GM19395 (cell line): Measurements from ENCODE around the gene ERCC6L2.
A peak's percentile ranks its signal among the peaks of the same experiment; 100 is the strongest.

ENCODE experiments used
- ATAC-seq: cut with Tn5 transposase; IDR thresholded peaks from one replicate; pipeline ENCODE4 v1.9.1; 2021; ENCODE audit warnings: mild to moderate bottlenecking, moderate library complexity; ENCODE audit not compliant: unreplicated experiment

ERCC6L2 gene, protein sequence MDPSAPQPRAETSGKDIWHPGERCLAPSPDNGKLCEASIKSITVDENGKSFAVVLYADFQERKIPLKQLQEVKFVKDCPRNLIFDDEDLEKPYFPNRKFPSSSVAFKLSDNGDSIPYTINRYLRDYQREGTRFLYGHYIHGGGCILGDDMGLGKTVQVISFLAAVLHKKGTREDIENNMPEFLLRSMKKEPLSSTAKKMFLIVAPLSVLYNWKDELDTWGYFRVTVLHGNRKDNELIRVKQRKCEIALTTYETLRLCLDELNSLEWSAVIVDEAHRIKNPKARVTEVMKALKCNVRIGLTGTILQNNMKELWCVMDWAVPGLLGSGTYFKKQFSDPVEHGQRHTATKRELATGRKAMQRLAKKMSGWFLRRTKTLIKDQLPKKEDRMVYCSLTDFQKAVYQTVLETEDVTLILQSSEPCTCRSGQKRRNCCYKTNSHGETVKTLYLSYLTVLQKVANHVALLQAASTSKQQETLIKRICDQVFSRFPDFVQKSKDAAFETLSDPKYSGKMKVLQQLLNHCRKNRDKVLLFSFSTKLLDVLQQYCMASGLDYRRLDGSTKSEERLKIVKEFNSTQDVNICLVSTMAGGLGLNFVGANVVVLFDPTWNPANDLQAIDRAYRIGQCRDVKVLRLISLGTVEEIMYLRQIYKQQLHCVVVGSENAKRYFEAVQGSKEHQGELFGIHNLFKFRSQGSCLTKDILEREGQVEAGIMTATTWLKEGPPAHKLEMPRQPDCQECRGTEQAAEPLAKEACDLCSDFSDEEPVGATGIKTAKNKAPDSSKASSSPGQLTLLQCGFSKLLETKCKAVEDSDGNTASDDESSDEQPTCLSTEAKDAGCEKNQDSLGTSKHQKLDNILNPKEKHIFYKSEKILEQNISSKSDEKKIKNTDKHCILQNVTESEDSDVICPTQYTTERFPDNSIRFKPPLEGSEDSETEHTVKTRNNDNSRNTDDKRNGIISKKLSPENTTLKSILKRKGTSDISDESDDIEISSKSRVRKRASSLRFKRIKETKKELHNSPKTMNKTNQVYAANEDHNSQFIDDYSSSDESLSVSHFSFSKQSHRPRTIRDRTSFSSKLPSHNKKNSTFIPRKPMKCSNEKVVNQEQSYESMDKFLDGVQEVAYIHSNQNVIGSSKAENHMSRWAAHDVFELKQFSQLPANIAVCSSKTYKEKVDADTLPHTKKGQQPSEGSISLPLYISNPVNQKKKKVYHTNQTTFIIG (N-terminal part only)

DNA sequence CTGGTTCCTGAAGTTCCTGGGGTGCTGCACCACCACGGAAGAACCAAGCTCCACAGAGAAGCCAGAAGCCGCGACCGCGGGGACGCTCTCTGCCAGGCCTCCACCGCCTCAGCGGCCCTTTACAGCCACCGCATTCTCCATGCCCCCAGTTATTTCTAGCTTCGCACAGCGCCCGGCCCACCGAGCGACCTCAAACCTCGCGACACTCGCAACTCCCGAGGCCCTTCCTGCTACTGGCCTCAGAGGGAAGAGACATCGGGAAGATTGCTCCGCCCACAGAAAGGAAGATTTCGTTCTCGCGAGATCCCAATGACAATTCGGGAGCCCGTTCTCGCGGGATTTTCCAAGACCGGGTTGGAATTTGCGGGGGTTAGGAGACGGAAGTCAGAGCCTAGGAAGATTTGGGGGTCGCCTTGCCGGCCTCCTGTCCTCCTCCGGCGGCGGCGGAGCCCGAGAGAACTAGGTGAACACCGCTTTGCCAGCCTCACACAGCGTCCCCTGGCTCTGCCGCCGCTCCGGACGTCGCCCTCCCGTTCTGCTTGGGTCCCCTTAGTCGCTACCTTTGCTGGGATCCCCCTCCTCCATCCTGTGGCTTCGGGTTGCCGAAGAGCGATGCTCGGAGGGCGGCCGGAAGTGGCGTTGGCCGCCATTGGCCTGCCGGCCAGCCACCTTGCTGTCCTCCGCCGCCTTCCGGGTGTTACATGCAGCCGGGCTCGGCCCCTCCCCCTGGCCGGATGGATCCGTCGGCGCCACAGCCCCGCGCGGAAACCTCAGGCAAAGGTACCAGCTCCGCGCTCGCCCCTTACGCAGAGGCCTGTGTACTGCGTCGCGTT is at the start of gene ERCC6L2:
Gene ERCC6L2 (plus strand): TSS at position 387 of the 833 bp plus-strand sequence. CDS start 348 bp downstream, at position 735.
- peak; percentile 85 for ATAC-seq

DNA sequence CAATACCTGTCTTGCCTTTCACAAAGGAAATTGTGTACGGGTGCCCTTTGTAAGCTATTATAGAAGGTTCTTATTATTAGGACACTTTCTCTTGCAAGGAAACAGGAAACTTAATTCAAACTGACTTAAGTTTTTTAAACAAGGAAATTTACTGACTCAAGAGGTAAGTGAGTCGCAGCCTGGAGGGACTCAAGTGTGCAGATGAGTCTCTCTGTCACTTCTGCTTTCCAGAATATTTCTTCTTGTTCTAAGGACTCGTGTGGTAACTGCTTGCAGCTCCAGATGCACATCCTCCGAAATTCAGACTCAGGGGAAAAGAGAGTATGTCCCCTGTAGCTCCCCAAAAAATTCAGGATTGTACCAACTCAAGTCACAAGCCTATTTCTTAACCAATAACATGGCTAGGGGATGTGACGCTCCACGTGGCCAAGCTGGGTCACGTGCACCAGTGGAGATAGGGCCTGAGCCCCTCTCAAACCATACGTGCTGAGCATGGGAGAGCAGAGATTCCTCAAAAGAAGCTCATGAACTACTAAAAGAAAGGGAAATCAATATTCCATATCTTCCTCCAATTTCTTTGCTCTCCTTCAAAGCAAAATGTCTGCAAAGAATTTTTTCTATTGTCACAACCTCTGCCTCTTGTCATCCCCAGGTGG is 49.2 kb upstream of the ERCC6L2 start:
- ATAC-seq = no peak

DNA sequence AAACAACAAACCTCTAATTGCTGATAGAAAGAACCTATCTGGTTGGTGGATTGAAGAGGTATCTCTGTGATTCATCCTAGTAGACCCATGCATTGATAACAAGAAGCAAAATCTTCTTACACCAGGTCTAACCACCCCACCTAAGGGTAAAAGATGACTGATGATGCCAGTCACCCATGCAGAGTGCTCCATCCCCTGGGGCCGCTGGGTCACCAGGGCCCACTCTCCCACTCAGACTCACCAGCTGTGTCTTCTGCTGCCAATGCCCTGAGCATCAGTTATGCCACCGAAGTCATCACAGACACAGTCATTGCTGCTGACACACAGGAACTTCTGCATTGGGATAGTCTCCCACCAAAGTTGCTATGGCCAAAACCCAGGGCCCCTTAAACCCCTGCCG is 44.7 kb upstream of the ERCC6L2 start:
- no peak for ATAC-seq

DNA sequence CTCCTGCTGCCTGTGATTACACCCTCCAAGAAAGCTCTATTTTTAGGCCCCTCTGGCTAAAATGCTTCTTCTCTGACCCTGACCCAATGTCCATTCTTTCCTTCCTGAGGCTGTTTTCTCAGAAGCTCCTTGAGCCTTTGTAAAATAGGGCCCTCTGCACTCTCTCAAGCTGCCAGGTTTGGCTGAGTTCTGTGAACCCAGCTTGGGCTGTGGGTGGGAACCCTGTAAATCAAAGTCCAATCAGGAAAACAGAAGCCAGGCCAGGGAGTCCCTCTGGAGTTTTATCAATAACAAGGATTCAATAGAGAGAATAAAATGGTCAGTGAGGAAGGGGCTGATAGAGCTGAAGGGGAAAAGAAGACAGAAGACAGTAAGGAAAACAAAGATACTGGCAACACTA is 43.7 kb upstream of the ERCC6L2 start:
- ATAC-seq = no peak

DNA sequence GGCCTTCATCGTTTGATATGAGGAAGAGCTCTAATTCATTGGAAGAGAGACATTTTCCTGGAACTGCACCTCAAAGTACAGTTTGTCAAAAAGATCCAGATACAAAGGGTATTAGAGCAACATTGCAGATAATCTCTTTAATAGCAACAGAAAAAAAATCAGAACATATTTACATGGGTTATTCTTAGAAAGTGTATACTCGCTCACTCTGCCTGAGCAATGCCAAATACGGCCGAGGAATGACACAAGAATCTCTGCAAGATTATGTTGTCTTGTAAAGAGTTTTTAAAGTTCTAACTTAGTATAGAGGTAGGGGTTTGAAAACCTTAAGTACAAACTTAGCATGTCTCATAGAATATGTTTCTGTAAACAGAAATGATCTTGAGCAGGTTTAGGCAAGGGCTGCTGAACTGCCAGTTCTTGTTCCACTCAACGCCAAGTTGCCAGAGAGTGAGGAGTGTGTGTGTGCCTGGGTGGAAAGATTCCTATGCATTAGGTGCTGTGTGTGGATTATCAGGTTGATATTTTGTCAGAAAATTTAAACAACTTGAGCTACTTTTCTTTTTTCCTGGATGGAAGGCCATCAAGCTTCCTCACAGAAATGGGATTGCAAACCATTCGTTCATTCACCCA is 41.8 kb upstream of the ERCC6L2 start:
- ATAC-seq = no peak

DNA sequence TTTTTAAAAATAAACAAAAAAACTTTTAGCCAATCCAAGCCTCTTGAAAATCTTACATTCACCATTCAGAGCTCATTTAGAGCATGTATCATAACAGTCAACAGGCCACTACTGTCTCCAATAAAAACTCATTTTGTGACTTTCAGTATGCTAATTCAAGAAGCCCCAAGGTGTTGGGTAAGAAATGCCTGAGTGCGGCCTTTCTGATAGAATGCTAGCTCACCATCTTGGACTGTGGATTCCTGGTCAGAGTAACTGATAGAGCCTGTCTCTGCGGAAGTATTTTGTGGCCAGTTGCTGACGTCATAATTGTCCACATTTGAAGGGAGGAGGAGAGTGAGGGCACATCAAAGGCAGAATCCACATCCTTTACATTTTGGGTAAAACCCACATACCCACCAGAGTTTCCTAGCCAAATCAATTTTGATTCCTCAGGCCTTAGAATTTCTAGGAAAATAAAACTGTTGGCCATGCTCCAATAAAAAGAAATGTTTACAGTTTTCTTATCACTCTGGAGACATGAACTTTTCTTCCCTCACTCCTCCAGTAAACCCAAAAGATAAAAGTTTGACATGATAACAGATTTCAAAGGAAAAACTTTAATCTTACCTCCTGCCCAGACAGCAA is 41.1 kb upstream of the ERCC6L2 start:
- no peak for ATAC-seq

DNA sequence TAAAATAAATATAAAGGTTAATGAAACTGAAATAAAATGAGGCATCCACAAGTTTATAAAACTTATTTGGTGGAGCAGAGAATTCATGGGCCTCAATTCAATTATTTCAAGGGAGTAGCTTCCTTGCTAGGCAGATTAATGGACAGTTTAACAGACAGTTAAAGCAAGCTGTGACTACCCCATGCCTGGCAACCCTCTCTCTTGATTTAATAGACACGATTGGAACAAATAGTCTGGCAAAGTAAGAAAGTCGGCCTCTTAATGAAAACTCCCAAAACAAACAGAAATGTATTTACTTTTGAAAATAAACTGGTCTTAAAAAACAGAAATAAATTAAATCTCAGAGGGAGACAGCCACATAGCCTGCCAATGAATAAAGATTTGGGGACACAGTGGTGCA is 40.1 kb upstream of the ERCC6L2 start:
- no peak for ATAC-seq

DNA sequence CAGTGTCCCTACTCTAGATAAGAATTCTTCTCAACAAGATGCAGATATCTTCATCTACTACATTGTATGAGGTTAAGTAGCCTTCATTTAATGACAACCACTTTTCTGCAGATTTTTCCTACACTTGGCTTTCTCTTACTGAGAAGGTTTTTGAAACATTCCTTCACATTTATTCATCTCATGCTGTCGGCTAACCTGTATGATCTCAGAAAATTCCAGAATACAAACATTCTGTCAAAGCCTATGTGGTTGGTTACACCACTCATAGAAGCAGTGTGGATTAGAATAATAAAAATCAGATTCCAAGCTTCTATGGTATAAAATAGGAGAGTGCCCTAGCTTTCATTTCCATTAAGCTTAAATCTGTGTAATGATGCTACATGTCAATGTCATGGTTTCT is 39.4 kb upstream of the ERCC6L2 start:
- ATAC-seq = no peak

DNA sequence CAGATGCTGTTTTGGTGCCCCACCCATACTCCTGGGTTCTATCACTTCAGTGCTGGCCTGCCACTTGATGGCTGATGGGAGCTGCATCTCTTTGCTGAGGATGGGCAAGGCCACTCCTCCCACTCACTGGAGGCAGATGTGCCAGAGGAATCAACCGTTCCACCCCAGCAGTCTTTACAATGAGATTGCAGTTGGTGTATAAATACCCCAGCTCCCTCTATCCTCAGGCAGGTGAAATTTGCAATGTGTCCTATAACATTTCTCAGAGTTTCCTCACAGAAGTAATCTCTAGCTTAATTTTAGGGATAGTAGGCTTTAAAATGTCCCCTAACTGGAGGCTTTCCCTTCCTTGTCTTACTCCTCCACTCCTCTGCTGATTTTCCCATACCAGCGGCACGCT is 36.5 kb upstream of the ERCC6L2 start:
- ATAC-seq = no peak

DNA sequence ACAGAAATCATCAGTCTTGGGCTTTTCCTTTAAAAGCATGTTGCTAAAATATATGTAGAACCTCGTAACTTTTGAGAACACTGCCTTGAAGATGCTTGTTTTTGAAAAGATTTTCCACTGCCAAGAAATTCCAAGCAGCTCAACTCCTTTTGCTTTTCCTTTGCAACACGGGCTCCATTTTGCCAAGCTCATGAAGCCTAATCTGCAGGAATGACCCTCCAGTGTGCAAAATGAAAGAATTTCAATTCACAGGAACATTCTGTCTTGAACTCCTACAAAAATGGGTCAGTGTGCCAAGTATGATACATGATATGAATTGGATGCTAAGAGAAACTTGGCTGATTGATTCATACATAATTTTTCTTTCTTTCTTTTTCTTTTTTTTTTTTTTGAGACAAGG is 35.4 kb upstream of the ERCC6L2 start:
- ATAC-seq = no peak

DNA sequence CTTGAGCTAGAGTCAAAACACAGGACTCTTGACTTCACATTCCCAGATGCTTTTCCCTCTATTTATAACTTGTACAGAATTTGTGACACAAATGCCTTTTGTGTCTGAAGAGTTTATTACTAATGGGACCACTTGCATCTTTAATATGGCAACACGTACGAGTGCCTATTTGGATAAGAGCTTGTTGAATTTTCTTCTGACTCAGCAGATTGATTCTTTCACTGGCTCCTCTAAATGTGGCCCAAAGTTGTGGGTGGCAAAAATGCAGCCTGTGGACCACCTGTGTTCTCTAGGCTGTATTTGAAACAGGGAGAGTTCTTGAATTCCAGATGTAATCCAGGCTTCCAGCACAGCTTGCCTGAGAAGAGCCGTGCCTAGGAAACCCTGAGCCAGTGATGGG is 34.1 kb upstream of the ERCC6L2 start:
- ATAC-seq = no peak

DNA sequence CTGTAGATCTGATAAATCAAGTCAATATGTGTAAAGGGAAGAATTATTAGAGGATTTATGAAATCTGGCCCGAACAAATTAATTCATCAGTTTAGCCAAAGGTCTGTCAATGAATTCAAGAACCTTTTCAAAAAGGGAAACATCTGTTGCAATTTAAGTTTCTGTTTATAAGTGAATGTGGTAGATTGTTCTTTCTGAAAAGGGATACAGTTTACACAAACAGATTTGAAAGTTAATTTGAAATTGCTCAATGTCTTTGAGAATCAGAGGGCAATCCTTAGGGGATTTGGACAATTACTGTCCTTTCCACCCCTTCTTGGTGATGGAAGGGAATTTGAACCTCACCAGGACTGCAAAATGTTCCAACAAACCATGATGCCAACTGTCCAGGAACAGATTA is 29.7 kb upstream of the ERCC6L2 start:
- ATAC-seq = no peak

DNA sequence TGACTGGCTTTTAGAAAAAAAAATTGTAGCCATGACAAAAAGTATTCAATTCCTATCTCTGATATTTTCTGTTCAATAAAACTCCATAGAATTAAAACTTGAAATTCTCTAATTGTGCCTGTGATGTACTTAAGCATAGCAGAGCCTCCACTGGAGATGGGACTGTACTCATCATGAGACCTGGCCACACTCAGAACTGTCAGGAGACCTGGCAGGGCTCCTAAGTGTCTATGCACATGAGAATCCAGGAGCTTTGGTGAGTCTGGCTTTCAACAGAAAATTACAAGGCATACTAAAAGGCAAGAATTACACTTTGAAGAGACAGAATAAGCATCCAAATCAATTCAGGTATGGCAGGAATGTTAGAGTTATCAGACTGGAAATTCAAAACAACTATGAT is 26.7 kb upstream of the ERCC6L2 start:
- ATAC-seq = no peak

DNA sequence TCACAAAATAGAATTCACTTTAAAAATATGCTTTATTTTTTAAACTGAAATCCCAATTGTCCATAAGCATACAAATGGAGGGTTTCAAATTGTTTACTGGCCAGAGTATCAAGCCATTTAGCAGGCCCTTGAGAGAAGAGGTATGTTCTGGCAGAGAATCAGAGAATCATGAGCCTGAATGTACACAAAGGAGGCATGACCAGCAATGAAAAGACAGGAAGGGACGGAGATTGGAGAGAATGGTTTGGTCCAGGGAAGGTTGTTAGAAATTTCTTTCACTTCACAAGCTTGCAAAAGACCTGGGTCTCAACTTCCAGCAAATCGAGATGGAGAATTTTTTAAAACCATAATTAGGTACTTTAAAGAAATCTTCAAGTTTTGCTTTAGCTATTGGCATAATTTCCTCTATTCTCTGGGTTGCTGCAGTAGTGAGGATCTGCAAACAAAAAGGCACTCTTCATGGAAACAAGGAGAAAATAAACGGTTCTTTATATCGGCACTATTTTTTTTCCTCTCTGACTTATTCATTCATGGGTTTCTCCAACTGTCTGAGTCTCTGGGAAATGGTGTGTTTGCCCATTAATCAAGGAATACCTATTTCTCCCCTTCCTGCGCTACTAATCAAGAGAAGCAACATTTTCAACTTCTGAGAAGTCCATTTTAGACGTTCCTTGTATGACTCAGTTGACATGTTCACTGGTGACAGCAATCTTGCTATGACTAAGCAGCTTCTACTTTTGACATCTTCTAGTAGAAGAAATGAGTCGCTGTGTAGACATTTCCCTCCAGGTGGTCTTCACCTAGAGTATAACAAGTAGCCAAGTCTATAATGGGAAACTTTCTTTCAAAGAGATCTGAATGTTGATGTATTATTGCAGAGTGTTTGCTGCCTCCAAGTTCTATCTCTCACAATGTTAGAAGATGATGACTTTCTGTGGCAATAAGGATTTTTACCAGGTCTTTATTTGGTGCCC is 23.1 kb upstream of the ERCC6L2 start:
- peak; percentile 99 for ATAC-seq

DNA sequence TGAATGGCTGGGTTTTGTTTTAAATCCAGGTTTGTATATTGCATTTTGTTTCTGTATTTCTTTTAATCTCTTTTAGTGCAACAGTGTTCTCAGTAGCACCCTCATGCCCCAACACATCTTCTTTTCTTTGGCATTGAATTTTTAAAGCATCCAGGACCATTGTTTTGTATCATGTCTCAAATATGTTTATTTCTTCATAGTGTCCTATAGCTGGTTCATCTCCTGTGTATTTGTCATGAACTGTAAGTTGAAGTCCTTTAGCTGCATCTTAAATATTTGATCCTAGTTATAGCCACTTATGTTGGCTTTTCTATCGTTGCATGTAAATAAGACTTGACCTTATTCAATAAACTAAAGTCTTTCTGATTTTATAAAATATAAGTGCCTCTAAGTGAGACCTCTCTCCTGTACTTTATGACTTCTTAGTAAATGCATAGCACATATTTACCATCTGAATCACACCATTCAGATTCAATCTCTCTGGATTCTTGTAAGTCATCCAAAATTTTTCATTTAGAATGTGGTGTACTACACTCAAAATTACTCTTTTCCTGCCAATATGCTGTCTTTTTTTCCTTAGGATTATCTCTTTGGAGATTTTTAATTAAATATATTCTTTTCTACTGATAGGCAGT is 21.0 kb upstream of the ERCC6L2 start:
- no peak for ATAC-seq

DNA sequence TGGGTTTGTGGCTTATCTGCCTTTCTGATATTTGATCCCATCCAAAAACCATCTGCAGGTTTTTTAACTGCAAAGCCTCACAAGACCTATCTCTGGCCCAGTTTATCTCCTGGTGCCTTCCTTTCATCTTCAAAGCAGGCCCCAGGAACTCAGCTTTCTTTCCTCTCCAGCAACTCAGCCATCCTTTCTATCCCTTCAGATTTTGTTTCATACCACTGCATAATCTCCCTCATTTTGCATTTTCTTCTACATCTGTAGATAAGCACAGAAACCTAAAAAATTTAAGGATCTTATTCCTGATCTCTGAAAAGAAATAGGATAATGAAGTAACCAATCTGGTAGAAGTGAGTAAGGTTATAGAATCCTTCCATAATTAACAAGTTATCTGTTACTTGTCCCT is 19.5 kb upstream of the ERCC6L2 start:
- no peak for ATAC-seq

DNA sequence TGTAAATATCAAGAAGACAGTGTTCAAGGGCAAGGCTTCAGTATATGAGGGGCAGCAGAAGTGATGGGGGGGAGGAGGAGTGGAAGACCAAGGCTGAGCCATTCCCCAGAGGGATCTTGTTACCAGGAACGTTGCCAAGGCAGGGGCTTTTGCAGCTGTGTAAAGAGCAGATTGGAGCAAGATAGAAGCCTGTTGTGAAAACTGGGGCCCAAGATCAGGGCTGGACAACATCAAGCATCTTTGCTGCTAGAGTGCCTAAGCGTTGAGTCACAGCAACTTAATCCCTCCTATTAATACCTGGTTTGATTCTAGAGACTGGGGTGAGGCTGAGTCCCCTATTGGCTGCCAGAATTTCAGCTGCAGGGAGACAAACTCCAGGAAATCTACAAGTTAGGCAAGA is 18.4 kb upstream of the ERCC6L2 start:
- ATAC-seq = no peak
